GM23338 (cell line): Measurements from ENCODE around the gene FAM81A. TPM values are rescaled to one million over a fixed set of nuclear protein-coding genes. Genes with fewer than 3 reads are reported as not detected.

ENCODE experiments used
- ATAC-seq: fragments of 200-7000 bp; cut with Tn5 transposase; 3 replicates; pipeline ENCODE4 v1.9.1; 2020
- DNase-seq: peaks from one replicate; pipeline ENCODE4 v3.0.0-alpha.2; 2015; ENCODE audit warnings: low spot score
- H2AFZ ChIP-seq: fragments of 200-600 bp; sonication (generic); 2 replicates; pipeline ENCODE4 v1.8.0; 2016; ENCODE audit warnings: antibody characterized with exemption, mild to moderate bottlenecking, moderate library complexity
- H3F3A ChIP-seq: fragments of 200-600 bp; sonication (generic); replicated peaks from 2 replicates; pipeline ENCODE4 v1.8.0; 2017; ENCODE audit warnings: antibody characterized with exemption, mixed run types, low read depth
- H3K27ac ChIP-seq: fragments of 200-600 bp; sonication (generic); 2 replicates; pipeline ENCODE4 v1.6.1; 2016; ENCODE audit warnings: low read depth
- H3K27me3 ChIP-seq: fragments of 200-600 bp; sonication (generic); 2 replicates; pipeline ENCODE4 v1.8.0; 2016; ENCODE audit warnings: mild to moderate bottlenecking, mixed run types, moderate library complexity; ENCODE audit not compliant: insufficient read depth
- H3K36me3 ChIP-seq: fragments of 200-600 bp; sonication (generic); 2 replicates; pipeline ENCODE4 v1.8.0; 2016; ENCODE audit warnings: mild to moderate bottlenecking; ENCODE audit not compliant: insufficient read depth
- H3K4me1 ChIP-seq: fragments of 200-600 bp; sonication (generic); 2 replicates; pipeline ENCODE4 v1.8.0; 2016; ENCODE audit warnings: mild to moderate bottlenecking, moderate library complexity; ENCODE audit not compliant: insufficient read depth
- H3K4me2 ChIP-seq: fragments of 200-600 bp; sonication (generic); 2 replicates; pipeline ENCODE4 v1.7.1; 2017; ENCODE audit warnings: mixed run types
- H3K4me3 ChIP-seq: fragments of 200-600 bp; sonication (generic); 2 replicates; pipeline ENCODE4 v1.6.1; 2016; ENCODE audit warnings: mixed run types
- H3K79me2 ChIP-seq: fragments of 200-600 bp; sonication (generic); replicated peaks from 2 replicates; pipeline ENCODE4 v1.8.0; 2017; ENCODE audit warnings: mild to moderate bottlenecking; ENCODE audit not compliant: insufficient read depth
- H3K9me2 ChIP-seq: fragments of 200-600 bp; sonication (generic); 2 replicates; pipeline ENCODE4 v1.8.0; 2017; ENCODE audit not compliant: insufficient read depth
- H4K20me1 ChIP-seq: fragments of 200-600 bp; sonication (generic); replicated peaks from 2 replicates; pipeline ENCODE4 v1.8.0; 2017; ENCODE audit warnings: mild to moderate bottlenecking; ENCODE audit not compliant: insufficient read depth
- H3K27ac Mint-ChIP-seq: 2 replicates; pipeline ENCODE4 v1.8.0; 2020; ENCODE audit warnings: inconsistent platforms, mild to moderate bottlenecking, moderate library complexity, mixed read lengths
- H3K27me3 Mint-ChIP-seq: 3 replicates; pipeline ENCODE4 v1.8.0; 2022; ENCODE audit warnings: low read depth, mild to moderate bottlenecking, moderate library complexity, mixed read lengths, inconsistent platforms; ENCODE audit not compliant: insufficient read depth, poor library complexity
- H3K36me3 Mint-ChIP-seq: 3 replicates; pipeline ENCODE4 v1.8.0; 2021; ENCODE audit warnings: low read depth, mild to moderate bottlenecking, inconsistent platforms, moderate library complexity, mixed read lengths
- H3K4me1 Mint-ChIP-seq: 3 replicates; pipeline ENCODE4 v1.8.0; 2020; ENCODE audit warnings: mild to moderate bottlenecking, inconsistent platforms, mixed read lengths
- H3K4me3 Mint-ChIP-seq: 3 replicates; pipeline ENCODE4 v1.8.0; 2021; ENCODE audit warnings: moderate library complexity, mild to moderate bottlenecking, inconsistent platforms, mixed read lengths
- H3K9me3 Mint-ChIP-seq: 3 replicates; pipeline ENCODE4 v1.8.0; 2020; ENCODE audit warnings: moderate library complexity, mild to moderate bottlenecking, inconsistent platforms, mixed read lengths
- CREB1 ChIP-seq: fragments of 250-450 bp; sonication (Bioruptor Pico); IDR thresholded peaks from 2 replicates; pipeline ENCODE4 v1.5.0; 2020; ENCODE audit warnings: low read depth, mild to moderate bottlenecking, moderate library complexity
- EZH2 ChIP-seq: fragments of 200-600 bp; sonication (generic); IDR thresholded peaks from one replicate; pipeline ENCODE4 v1.8.0; 2017; ENCODE audit warnings: antibody characterized with exemption, mild to moderate bottlenecking, low read depth; ENCODE audit not compliant: unreplicated experiment
- EZH2phosphoT487 ChIP-seq: fragments of 200-600 bp; sonication (generic); IDR thresholded peaks from one replicate; pipeline ENCODE4 v1.8.1; 2018; ENCODE audit warnings: antibody characterized with exemption; ENCODE audit not compliant: unreplicated experiment
- JUNB ChIP-seq: IDR thresholded peaks from one replicate; pipeline ENCODE4 v1.6.1; 2016; ENCODE audit warnings: antibody characterized with exemption; ENCODE audit not compliant: unreplicated experiment
- NANOG ChIP-seq: IDR thresholded peaks from 2 replicates; pipeline ENCODE4 v1.6.1; 2016; ENCODE audit warnings: antibody characterized with exemption, borderline replicate concordance
- POLR2AphosphoS5 ChIP-seq: IDR thresholded peaks from 2 replicates; pipeline ENCODE4 v1.6.1; 2016; ENCODE audit warnings: antibody characterized with exemption, low read depth
- STAT1 ChIP-seq: IDR thresholded peaks from one replicate; pipeline ENCODE4 v1.6.1; 2016; ENCODE audit warnings: antibody characterized with exemption; ENCODE audit not compliant: unreplicated experiment
- ZNF114 ChIP-seq: fragments of 250-450 bp; sonication (Bioruptor Pico); IDR thresholded peaks from 2 replicates; pipeline ENCODE4 v1.5.0; 2020; ENCODE audit warnings: mild to moderate bottlenecking, moderate library complexity
- ZNF331 ChIP-seq: fragments of 250-450 bp; sonication (Bioruptor Pico); IDR thresholded peaks from 2 replicates; pipeline ENCODE4 v1.5.0; 2020; ENCODE audit warnings: low read depth, mild to moderate bottlenecking, moderate library complexity
- ZNF462 ChIP-seq: fragments of 250-450 bp; sonication (Bioruptor Pico); IDR thresholded peaks from 2 replicates; pipeline ENCODE4 v1.5.0; 2020; ENCODE audit warnings: mild to moderate bottlenecking, moderate library complexity
- polyA plus RNA-seq: library from polyadenylated mRNA; unstranded; fragments of >200 nt; fragmentation: Nextera tagmentation; extraction: Ambion mirVana; gene quantifications from 2 replicates; pipeline ENCODE4 v1.2.1, GENCODE V29; 2016
- total RNA-seq: library from RNA; depleted of rRNA; stranded (reverse); fragments of >200 nt; shearing (Covaris generic); gene quantifications from 2 replicates; pipeline ENCODE4 v1.2.3, GENCODE V29; 2014
- TF ChIP-seq, protein P1 (sequence below): IDR thresholded peaks from 2 replicates; pipeline ENCODE4 v1.6.1; 2016; ENCODE audit warnings: antibody characterized with exemption

Gene FAM81A
- total and polyA plus RNA-seq, 2 experiments from 2014 or later, result 0.73 to 4.1 TPM

GRCh38 chr15:59536553-59536952, 98.6 kb downstream of the FAM81A start (continued):
- TF ChIP-seq ZNF462 (CRISPR knock-in tag) (no peak), NANOG (no peak), CREB1 (no peak)

GRCh38 chr15:59537403-59537802, 99.4 kb downstream of the FAM81A start:
- H3K9me3 Mint-ChIP-seq, result no peaks in the 10 kb centered on the region
- Histone ChIP-seq H3K79me2 (no peaks in the 10 kb centered on the region), H3K4me2 (no peak overlapping the region), H3F3A (no peaks in the 10 kb centered on the region), H3K4me3 (no peak overlapping the region), H3K36me3 (no peaks in the 10 kb centered on the region), H4K20me1 (no peaks in the 10 kb centered on the region), H3K9me2 (no peaks in the 10 kb centered on the region), H3K27ac (no peak overlapping the region), H3K4me1 (no peaks in the 10 kb centered on the region), H2AFZ (no peak overlapping the region), H3K27me3 (no peaks in the 10 kb centered on the region)
- no peaks in the 10 kb centered on the region; the same call in 2 of the 3 replicates for H3K4me1 Mint-ChIP-seq
- H3K27ac Mint-ChIP-seq, result no peak overlapping the region
- DNase-seq, result no peak
- no peak for ATAC-seq
- H3K36me3 Mint-ChIP-seq, result no peaks in the 10 kb centered on the region
- no peak overlapping the region for H3K4me3 Mint-ChIP-seq
- H3K27me3 Mint-ChIP-seq, result peaks cover 6% of the 10 kb centered on the region
- no peak for TF ChIP-seq EZH2phosphoT487
- no peak for TF ChIP-seq ZNF114 (CRISPR knock-in tag)
- TF ChIP-seq ZNF331 (CRISPR knock-in tag), result no peak
- TF ChIP-seq NANOG, result no peak
- TF ChIP-seq, protein P1, sequence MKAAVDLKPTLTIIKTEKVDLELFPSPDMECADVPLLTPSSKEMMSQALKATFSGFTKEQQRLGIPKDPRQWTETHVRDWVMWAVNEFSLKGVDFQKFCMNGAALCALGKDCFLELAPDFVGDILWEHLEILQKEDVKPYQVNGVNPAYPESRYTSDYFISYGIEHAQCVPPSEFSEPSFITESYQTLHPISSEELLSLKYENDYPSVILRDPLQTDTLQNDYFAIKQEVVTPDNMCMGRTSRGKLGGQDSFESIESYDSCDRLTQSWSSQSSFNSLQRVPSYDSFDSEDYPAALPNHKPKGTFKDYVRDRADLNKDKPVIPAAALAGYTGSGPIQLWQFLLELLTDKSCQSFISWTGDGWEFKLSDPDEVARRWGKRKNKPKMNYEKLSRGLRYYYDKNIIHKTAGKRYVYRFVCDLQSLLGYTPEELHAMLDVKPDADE, result no peak
- no peak for TF ChIP-seq CREB1
- TF ChIP-seq POLR2AphosphoS5, result no peak
- TF ChIP-seq JUNB, result no peak
- TF ChIP-seq EZH2, result no peak
- no peak for TF ChIP-seq STAT1
